ENCODE measurements around the gene ERBB3.

DNA sequence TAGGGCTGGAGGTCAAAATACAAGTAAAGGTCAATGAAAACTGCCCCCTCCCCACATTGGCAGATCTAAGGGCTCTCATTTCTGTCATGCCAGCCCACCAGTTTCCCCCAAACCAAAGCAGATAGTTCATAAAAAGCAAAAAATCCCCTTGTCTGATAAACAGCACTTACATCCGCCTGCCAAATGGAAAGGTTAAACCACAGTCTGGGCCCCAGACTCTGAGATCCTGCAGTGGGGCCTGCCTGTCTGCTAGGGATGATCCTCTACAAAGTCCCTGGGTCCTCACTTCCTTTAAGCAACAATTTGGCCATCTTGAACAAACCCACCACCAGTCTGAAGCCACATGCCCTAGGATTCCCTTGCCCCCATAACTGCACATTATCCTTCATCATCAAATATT lies 48.0 kb upstream of the ERBB3 start:
- TF ChIP-seq POLR2A (IDR thresholded peaks at IDR 0.05; ENCODE audit: low read length) (no peak), GATA1 (IDR thresholded peaks at IDR 0.05; ENCODE audit: low read depth, low read length) (no peak)

Measured in erythroblast (primary cell).